Measurements from ENCODE around the gene GAREM2. TPM values are rescaled to one million over a fixed set of nuclear protein-coding genes. Genes with fewer than 3 reads are reported as not detected.

Gene GAREM2
- total RNA-seq, result 1 to 10 TPM in 3 of 4 donors, not detected in 1; 1.5 to 4.6 (median 2.2) TPM

- intact Hi-C loops (cut with DNase I; ENCODE audit: low total_unique reads), result loop anchor here (10.0 kb wide), 1 partner anchor 418 kb away; no protein-coding TSS in a partner anchor
- WGBS, 2 donors (ENCODE audit: low coverage in 1 of 2), result 1% methylated on average over 17 of the region's 102 CpGs; no CpG with 5 or more reads in 1 of the 2 donors
These were observed at the start of gene GAREM2 for GRCh38 chr2:26172871-26173775. Gene GAREM2 (plus strand): TSS chr2:26173088. CDS start chr2:26173221, 133 bp downstream.

DNA sequence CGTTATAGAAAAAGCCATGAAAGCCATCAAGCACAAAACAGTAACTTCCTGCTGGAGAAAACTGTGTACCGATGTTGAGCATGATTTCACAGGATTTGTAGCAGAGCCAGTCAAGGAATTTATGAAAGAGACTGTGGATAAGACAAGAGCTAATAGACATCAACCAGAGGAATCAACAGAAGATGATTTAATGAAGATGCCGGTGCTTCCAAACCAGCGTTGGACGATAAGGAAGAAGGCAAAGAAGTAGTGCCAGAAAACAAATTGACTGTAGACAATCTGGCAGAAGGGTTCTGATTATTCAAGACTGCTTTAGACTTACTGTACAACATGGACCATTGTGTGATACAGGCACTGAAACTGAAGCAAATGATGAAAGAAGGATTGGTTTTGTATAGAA, 49.5 kb upstream of the GAREM2 start:
- Histone ChIP-seq H3K36me3 (peaks cover 0 to 9% (median 0%) of the 10 kb centered on the region in 4 donors), H3K4me3 (no peak overlapping the region), H3K4me1 (peaks cover 0 to 5% (median 0%) of the 10 kb centered on the region in 4 donors), H3K27ac (no peak overlapping the region), H3K9me3 (no peaks in the 10 kb centered on the region), H3K27me3 (no peaks in the 10 kb centered on the region)
- no peak for DNase-seq
- TF ChIP-seq EP300 (IDR thresholded peaks at IDR 0.05; ENCODE audit: low read depth), result no peak
- in situ Hi-C loops (cut with MboI; ENCODE audit: low pct_ligation_motif_present in 1 of 4, low pct_unique_long_range_greater_than_20kb in 1 of 4, low sequenced_read_pairs in 3 of 4), result no loop called here
- intact Hi-C loops (cut with DNase I; ENCODE audit: low total_unique reads), result no loop called here
- 72 to 77% methylated on average over 5 of the region's 5 CpGs for WGBS, 2 donors (ENCODE audit: low coverage in 1 of 2)

More at GRCh38 chr2:26172871-26173775, at the start of gene GAREM2:
- Histone ChIP-seq H3K27me3 (peaks cover 45% of the 10 kb centered on the region), H3K9me3 (no peaks in the 10 kb centered on the region), H3K36me3 (no peaks in the 10 kb centered on the region), H3K4me3 (peak within 1 kb of the TSS; percentile 31 to 66 (median 37)), H3K4me1 (peaks cover 9 to 18% (median 13%) of the 10 kb centered on the region in 4 donors), H3K27ac (no peak within 1 kb of the TSS)
- TF ChIP-seq, protein P1, sequence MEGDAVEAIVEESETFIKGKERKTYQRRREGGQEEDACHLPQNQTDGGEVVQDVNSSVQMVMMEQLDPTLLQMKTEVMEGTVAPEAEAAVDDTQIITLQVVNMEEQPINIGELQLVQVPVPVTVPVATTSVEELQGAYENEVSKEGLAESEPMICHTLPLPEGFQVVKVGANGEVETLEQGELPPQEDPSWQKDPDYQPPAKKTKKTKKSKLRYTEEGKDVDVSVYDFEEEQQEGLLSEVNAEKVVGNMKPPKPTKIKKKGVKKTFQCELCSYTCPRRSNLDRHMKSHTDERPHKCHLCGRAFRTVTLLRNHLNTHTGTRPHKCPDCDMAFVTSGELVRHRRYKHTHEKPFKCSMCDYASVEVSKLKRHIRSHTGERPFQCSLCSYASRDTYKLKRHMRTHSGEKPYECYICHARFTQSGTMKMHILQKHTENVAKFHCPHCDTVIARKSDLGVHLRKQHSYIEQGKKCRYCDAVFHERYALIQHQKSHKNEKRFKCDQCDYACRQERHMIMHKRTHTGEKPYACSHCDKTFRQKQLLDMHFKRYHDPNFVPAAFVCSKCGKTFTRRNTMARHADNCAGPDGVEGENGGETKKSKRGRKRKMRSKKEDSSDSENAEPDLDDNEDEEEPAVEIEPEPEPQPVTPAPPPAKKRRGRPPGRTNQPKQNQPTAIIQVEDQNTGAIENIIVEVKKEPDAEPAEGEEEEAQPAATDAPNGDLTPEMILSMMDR (IDR thresholded peaks at IDR 0.05), result no peak
- TF ChIP-seq EP300 (IDR thresholded peaks at IDR 0.05; ENCODE audit: low read depth), result no peak
- TF ChIP-seq POLR2AphosphoS5 (IDR thresholded peaks at IDR 0.05), result no peak
- TF ChIP-seq POLR2A (IDR thresholded peaks at IDR 0.05), result no peak
- DNase-seq, result no peak
- in situ Hi-C loops (cut with MboI; ENCODE audit: low pct_ligation_motif_present in 1 of 4, low pct_unique_long_range_greater_than_20kb in 1 of 4, low sequenced_read_pairs in 3 of 4), result no loop called here

- H3K9me3 ChIP-seq, result no peaks in the 10 kb centered on the region
- no peak for DNase-seq
- no peaks in the 10 kb centered on the region for H3K4me1 ChIP-seq
- no peak overlapping the region for H3K27ac ChIP-seq
- TF ChIP-seq EP300 (IDR thresholded peaks at IDR 0.05; ENCODE audit: low read depth), result no peak
- no peak for TF ChIP-seq POLR2A (IDR thresholded peaks at IDR 0.05)
- TF ChIP-seq, protein P1 (IDR thresholded peaks at IDR 0.05), result no peak
- TF ChIP-seq POLR2AphosphoS5 (IDR thresholded peaks at IDR 0.05), result no peak
- in situ Hi-C loops (cut with MboI; ENCODE audit: low pct_ligation_motif_present in 1 of 4, low pct_unique_long_range_greater_than_20kb in 1 of 4, low sequenced_read_pairs in 3 of 4) (no loop called here), intact Hi-C loops (cut with DNase I; ENCODE audit: low total_unique reads) (no loop called here)
- WGBS, 2 donors (ENCODE audit: low coverage in 1 of 2), result 86 to 88% methylated on average over 3 to 4 of the region's 4 CpGs
- peaks cover 0 to 12% (median 0%) of the 10 kb centered on the region in 4 donors for H3K36me3 ChIP-seq
- no peaks in the 10 kb centered on the region for H3K27me3 ChIP-seq
- H3K4me3 ChIP-seq, result no peak overlapping the region
These were observed 46.8 kb upstream of the GAREM2 start for GRCh38 chr2:26126074-26126473.

DNA sequence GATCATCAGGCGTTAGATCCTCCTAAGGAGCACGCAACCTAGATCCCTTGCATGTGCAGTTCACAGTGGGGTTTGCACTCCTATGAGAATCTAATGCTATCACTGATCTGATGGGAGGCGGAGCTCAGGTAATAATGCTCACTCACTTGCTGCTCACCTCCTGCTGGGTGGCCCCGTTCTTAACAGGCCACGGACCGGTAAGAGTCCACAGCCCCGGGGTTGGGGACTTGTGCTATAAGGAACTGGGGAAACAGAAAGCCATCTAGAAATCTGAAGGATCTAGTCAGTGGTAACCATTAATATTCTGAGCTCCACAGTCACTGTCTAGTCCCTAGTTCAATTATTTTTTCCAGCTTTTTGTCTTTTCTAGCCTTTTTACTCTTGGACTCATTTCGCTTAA, 44.7 kb upstream of the GAREM2 start:
- WGBS, 2 donors (ENCODE audit: low coverage in 1 of 2), result 97 to 100% methylated on average over 1 to 8 of the region's 8 CpGs
- in situ Hi-C loops (cut with MboI; ENCODE audit: low pct_ligation_motif_present in 1 of 4, low pct_unique_long_range_greater_than_20kb in 1 of 4, low sequenced_read_pairs in 3 of 4), result no loop called here
- DNase-seq, result no peak
- no peaks in the 10 kb centered on the region for H3K9me3 ChIP-seq
- no peaks in the 10 kb centered on the region for H3K27me3 ChIP-seq
- intact Hi-C loops (cut with DNase I; ENCODE audit: low total_unique reads), result no loop called here
- no peak overlapping the region for H3K4me3 ChIP-seq
- no peaks in the 10 kb centered on the region for H3K4me1 ChIP-seq
- no peak overlapping the region for H3K27ac ChIP-seq
- H3K36me3 ChIP-seq, result peaks cover 0 to 12% (median 0%) of the 10 kb centered on the region in 4 donors
- no peak for TF ChIP-seq POLR2AphosphoS5 (IDR thresholded peaks at IDR 0.05)
- TF ChIP-seq POLR2A (IDR thresholded peaks at IDR 0.05), result no peak
- TF ChIP-seq, protein P1 (IDR thresholded peaks at IDR 0.05), result no peak
- TF ChIP-seq EP300 (IDR thresholded peaks at IDR 0.05; ENCODE audit: low read depth), result no peak
